GM12878 (cell line): ENCODE data around the gene ZMIZ1. TPM values are rescaled to one million over a fixed set of nuclear protein-coding genes. Genes with fewer than 3 reads are reported as not detected.
A peak's percentile ranks its signal among the peaks of the same experiment; 100 is the strongest.

ENCODE experiments used
- ATAC-seq: fragments of 200-7000 bp; cut with Tn5 transposase; 3 replicates; pipeline ENCODE4 v1.9.1; 2020; ENCODE audit warnings: mild to moderate bottlenecking, moderate library complexity
- BruUV-seq: library from RNA; stranded (reverse); fragments of 400-500 nt; replicated peaks from 2 replicates; lab custom pipeline; 2021; lab: Mats Ljungman, UMichigan
- CTCF ChIA-PET: fragments of 300-600 bp; sonication (Branson Sonifier 250); formaldehyde crosslinking; extraction: SDS; loops from one replicate; lab custom pipeline; 2021; ENCODE audit warnings: inconsistent platforms; lab: Yijun Ruan, JAX
- POLR2A ChIA-PET: fragments of 350-600 bp; formaldehyde crosslinking; extraction: SDS; loops from one replicate; lab custom pipeline; 2021; ENCODE audit warnings: inconsistent platforms; lab: Charles Lee
- RAD21 ChIA-PET: fragments of 300-600 bp; sonication (Branson Sonifier 250); formaldehyde crosslinking; loops from one replicate; lab custom pipeline; 2023; ENCODE audit warnings: antibody characterized with exemption; ENCODE audit not compliant: unreplicated experiment; lab: Charles Lee
- SMC1A ChIA-PET: fragments of 300-600 bp; sonication (Branson Sonifier 250); formaldehyde crosslinking; loops from one replicate; lab custom pipeline; 2023; ENCODE audit not compliant: unreplicated experiment, uncharacterized antibody; lab: Charles Lee
- DNase-seq: peaks from one replicate; pipeline ENCODE4 v3.0.0-alpha.2; 2011; ENCODE audit warnings: low read depth, low spot score
- FAIRE-seq: peaks from 3 replicates; lab custom pipeline; 2011; peaks lifted over from hg19 to GRCh38; lab: Jason Lieb, UNC
- H2AFZ ChIP-seq: 2 replicates; pipeline ENCODE4 v1.6.0; 2011; ENCODE audit warnings: low read depth, low read length, control low read depth; ENCODE audit not compliant: control insufficient read depth
- H3K27ac ChIP-seq: 2 replicates; pipeline ENCODE4 v1.5.1; 2011; ENCODE audit warnings: control low read depth; ENCODE audit not compliant: control insufficient read depth, insufficient read depth
- H3K27me3 ChIP-seq, 2 experiments: replicated peaks in 1 of 2; 2 replicates each; pipeline versions ENCODE4 v1.6.0 to v1.6.1; 2011; ENCODE audit warnings: low read length in 1 of 2; ENCODE audit not compliant: control insufficient read depth in 2 of 2, insufficient read depth in 2 of 2
- H3K36me3 ChIP-seq, 2 experiments: 2 replicates each; pipeline ENCODE4 v1.5.1; 2011; ENCODE audit warnings: low read length in 1 of 2; ENCODE audit not compliant: control insufficient read depth in 2 of 2, insufficient read depth in 2 of 2
- H3K4me1 ChIP-seq: 2 replicates; pipeline ENCODE4 v1.6.1; 2011; ENCODE audit warnings: mild to moderate bottlenecking, low read length, moderate library complexity, mixed read lengths; ENCODE audit not compliant: control insufficient read depth, insufficient read depth
- H3K4me2 ChIP-seq: 2 replicates; pipeline ENCODE4 v1.6.0; 2011; ENCODE audit warnings: control low read depth; ENCODE audit not compliant: control insufficient read depth, insufficient read depth
- H3K4me3 ChIP-seq: fragments of 200-600 bp; sonication (generic); 2 replicates; pipeline ENCODE4 v1.5.1; 2016
- H3K79me2 ChIP-seq: 2 replicates; pipeline ENCODE4 v1.6.0; 2011; ENCODE audit warnings: low read length; ENCODE audit not compliant: control insufficient read depth, insufficient read depth
- H3K9ac ChIP-seq: 2 replicates; pipeline ENCODE4 v1.8.0; 2011; ENCODE audit warnings: low read length, control low read depth, mixed read lengths; ENCODE audit not compliant: control insufficient read depth, insufficient read depth
- H3K9me3 ChIP-seq: replicated peaks from 3 replicates; pipeline ENCODE4 v1.5.1; 2011; ENCODE audit warnings: mild to moderate bottlenecking, low read length; ENCODE audit not compliant: control insufficient read depth, insufficient read depth
- H4K20me1 ChIP-seq: 2 replicates; pipeline ENCODE4 v1.6.0; 2011; ENCODE audit not compliant: control insufficient read depth, insufficient read depth
- E2F8 ChIP-seq: fragments of 450-650 bp; IDR thresholded peaks from 2 replicates; pipeline ENCODE4 v1.6.1; 2018; ENCODE audit warnings: mild to moderate bottlenecking, low read depth, moderate library complexity; ENCODE audit not compliant: partially characterized antibody
- ELK1 ChIP-seq: IDR thresholded peaks from 2 replicates; pipeline ENCODE4 v1.6.1; 2012; ENCODE audit warnings: low read depth, low read length, improper control_type of control experiment
- HDAC6 ChIP-seq: fragments of 200-600 bp; sonication (generic); IDR thresholded peaks from one replicate; pipeline ENCODE4 v1.8.0; 2017; ENCODE audit warnings: antibody characterized with exemption; ENCODE audit not compliant: unreplicated experiment
- HDGF ChIP-seq: fragments of 450-650 bp; IDR thresholded peaks from 2 replicates; pipeline ENCODE4 v1.6.1; 2016; ENCODE audit warnings: antibody characterized with exemption
- IKZF1 ChIP-seq: fragments of 450-650 bp; conservative IDR thresholded peaks from 2 replicates; pipeline ENCODE4 v1.6.1; 2017; ENCODE audit warnings: antibody characterized with exemption, mild to moderate bottlenecking
- KLF5 ChIP-seq: fragments of 450-650 bp; IDR thresholded peaks from 2 replicates; pipeline ENCODE4 v1.6.1; 2014; ENCODE audit warnings: mild to moderate bottlenecking; ENCODE audit not compliant: partially characterized antibody
- NFYB ChIP-seq: IDR thresholded peaks from 2 replicates; pipeline ENCODE4 v1.6.1; 2011; ENCODE audit warnings: low read depth, mild to moderate bottlenecking, low read length, improper control_type of control experiment, moderate library complexity; ENCODE audit not compliant: insufficient read depth
- NR2C1 ChIP-seq: fragments of 450-650 bp; IDR thresholded peaks from 2 replicates; pipeline ENCODE4 v1.6.1; 2017; ENCODE audit warnings: antibody characterized with exemption, mild to moderate bottlenecking, moderate library complexity
- POLR2AphosphoS2 ChIP-seq: IDR thresholded peaks from 2 replicates; pipeline ENCODE4 v1.6.1; 2011; ENCODE audit warnings: low read depth, mild to moderate bottlenecking, low read length, improper control_type of control experiment, moderate library complexity
- SMAD1 ChIP-seq: fragments of 450-650 bp; IDR thresholded peaks from 2 replicates; pipeline ENCODE4 v1.6.1; 2018; ENCODE audit warnings: mild to moderate bottlenecking, low read depth; ENCODE audit not compliant: partially characterized antibody
- SRF ChIP-seq, 2 experiments: IDR thresholded peaks; 2 replicates each; pipeline ENCODE4 v1.6.1; 2011; ENCODE audit warnings: low read depth in 2 of 2, low read length in 2 of 2, mild to moderate bottlenecking in 1 of 2, moderate library complexity in 1 of 2
- ZBTB40 ChIP-seq: fragments of 450-650 bp; IDR thresholded peaks from 2 replicates; pipeline ENCODE4 v1.6.1; 2016; ENCODE audit warnings: mild to moderate bottlenecking, moderate library complexity, borderline replicate concordance
- WGBS: methylation state at CpG from one replicate; pipeline ENCODE4 v1.1.6; 2016; ENCODE audit warnings: low lambda C conversion rate; ENCODE audit not compliant: insufficient replicate concordance, insufficient coverage; ENCODE audit errors: missing lambda C conversion rate; 5-methylcytosine and 5-hydroxymethylcytosine counted together
- in situ Hi-C: fragments of 300-500 bp; cut with MboI; formaldehyde crosslinking; loops from 9 replicates; pipeline ENCODE4 v1.14.3; 2018; ENCODE audit warnings: mixed read lengths
- intact Hi-C: fragments of 100-400 bp; cut with micrococcal nuclease; formaldehyde crosslinking; loops from one replicate; pipeline ENCODE4 v1.14.2; 2022; ENCODE audit not compliant: unreplicated experiment
- polyA plus RNA-seq, 11 experiments: library from polyadenylated mRNA; depleted of rRNA in 4 of 11; unstranded in 6 of 11; stranded (reverse) in 5 of 11; fragments of >200 nt; fragmentation: Nextera tagmentation in 4 of 11; fragmentation: Illumina TruSeq in 1 of 11; extraction: Ambion mirVana in 4 of 11; extraction: Trizol in 1 of 11; gene quantifications; 1 replicate in 1 of 11; 2 replicates in 10 of 11; pipeline versions ENCODE4 v1.2.1 to v1.2.3, GENCODE V29; 2011 to 2016; ENCODE audit warnings: inconsistent platforms in 2 of 11, missing spikeins in 2 of 11, low read depth in 1 of 11
- total RNA-seq, 4 experiments: library from RNA; depleted of rRNA in 3 of 4; stranded (reverse); fragments of >200 nt in 3 of 4; fragmentation: Illumina TruSeq in 1 of 4; extraction: Trizol in 1 of 4; gene quantifications; 2 replicates each; pipeline versions ENCODE4 v1.2.1 to v1.2.3, GENCODE V29; 2013 to 2021

Gene ZMIZ1
- total and polyA plus RNA-seq, 10 of the 15 experiments (the other 5 are each of a cell fraction or from before 2014, with no cell fraction given), result 3.1 to 82.3 (median 14.9) TPM

- H3K4me1 ChIP-seq, result peaks cover 4% of the 10 kb centered on the region; the same call in 1 of the 2 replicates
- H3K27ac ChIP-seq, result no peak overlapping the region
- BruUV-seq, result no TSS peak
- SMC1A ChIA-PET, result interaction anchor here (0.7 kb wide), 1 partner anchor 33 kb away, joined by 3 read pairs; no protein-coding TSS in a partner anchor
- DNase-seq (no peak), ATAC-seq (peak; percentile 23), FAIRE-seq (no peak)
- POLR2A ChIA-PET, result interaction anchor here (0.7 kb wide), 1 partner anchor 279 kb away, joined by 3 read pairs; no protein-coding TSS in a partner anchor
- peaks cover 3 to 7% of the 10 kb centered on the region in 2 experiments for H3K27me3 ChIP-seq
- H4K20me1 ChIP-seq, result no peaks in the 10 kb centered on the region
- no peaks in the 10 kb centered on the region for H3K9me3 ChIP-seq
- H3K4me2 ChIP-seq, result peak overlapping the region; percentile 89
- under 1% methylated on average over 42 of the region's 77 CpGs for WGBS
- H3K9ac ChIP-seq, result peak overlapping the region; percentile 58; the same call in 1 of the 2 replicates
- H3K36me3 ChIP-seq, result no peaks in the 10 kb centered on the region
- in situ Hi-C loops (no loop called here), intact Hi-C loops (loop anchor here (2.0 to 5.0 kb wide), 3 partner anchors 97 to 125 kb away; no protein-coding TSS in a partner anchor)
- CTCF ChIA-PET, result no interaction called here
- peaks cover 1% of the 10 kb centered on the region for H3K79me2 ChIP-seq
- peak overlapping the region; percentile 84 for H3K4me3 ChIP-seq
- H2AFZ ChIP-seq, result peak overlapping the region; percentile 51
- RAD21 ChIA-PET, result interaction anchor here (1.5 kb wide), 1 partner anchor 96 kb away, joined by 4 read pairs; no protein-coding TSS in a partner anchor
- TF ChIP-seq NR2C1 (no peak), IKZF1 (peak; percentile 15; the same call in 1 of the 2 replicates), ELK1 (no peak), E2F8 (no peak), KLF5 (no peak), NFYB (no peak), POLR2AphosphoS2 (no peak), HDGF (no peak), ZBTB40 (no peak), HDAC6 (peak; percentile 60), SMAD1 (no peak), SRF (IDR thresholded peaks at IDR 0.05; ENCODE audit: low read depth in 2 of 2, low read length in 2 of 2) (no peak)
Observed at GRCh38 chr10:79069325-79070080, 737 bp downstream of the ZMIZ1 start.
